Measurements from ENCODE around the gene SMAD6. TPM values are rescaled to one million over a fixed set of nuclear protein-coding genes. Genes with fewer than 3 reads are reported as not detected.
A peak's percentile ranks its signal among the peaks of the same experiment; 100 is the strongest.

The SMAD6 gene
- total and polyA plus RNA-seq, 2 of the 4 experiments (the other 2 are of a cell fraction): 4.8 to 8.5 TPM

- DNase-seq (no peak), ATAC-seq (ENCODE audit: low read depth) (no peak)
- peak overlapping the region; percentile 70 for H2AK9ac ChIP-seq (replicated peaks; ENCODE audit: low read depth, low read length, poor library complexity)
- no peak overlapping the region for H2AK5ac ChIP-seq (ENCODE audit: low read depth, low read length)
- CTCF ChIA-PET: no interaction called here
- in situ Hi-C loops (cut with MboI; ENCODE audit: low sequenced_read_pairs) (no loop called here), intact Hi-C loops (cut with micrococcal nuclease) (no loop called here), dilution Hi-C loops (cut with HindIII; ENCODE audit: low sequenced_read_pairs, unreplicated experiment) (no loop called here)
- no peak overlapping the region for H3K14ac ChIP-seq (replicated peaks; ENCODE audit: low read depth, low read length)
- no peak overlapping the region for H2BK120ac ChIP-seq (ENCODE audit: low read depth, low read length)
- H3K4me3 ChIP-seq (ENCODE audit: insufficient read depth, low read depth, low read length): no peak overlapping the region
- H4K20me1 ChIP-seq (ENCODE audit: insufficient read depth, low read length): no peaks in the 10 kb centered on the region
- H3K9me3 ChIP-seq (ENCODE audit: control insufficient read depth, insufficient read depth, low read length): no peaks in the 10 kb centered on the region
- H3K27ac ChIP-seq (ENCODE audit: insufficient read depth, low read length): no peak overlapping the region
- H3K23ac ChIP-seq (ENCODE audit: low read depth, low read length): no peak overlapping the region
- H2AFZ ChIP-seq (replicated peaks; ENCODE audit: low read length, poor library complexity): no peak overlapping the region
- no peaks in the 10 kb centered on the region for H3K36me3 ChIP-seq (ENCODE audit: control insufficient read depth, insufficient read depth, low read length)
- no peak overlapping the region for H4K5ac ChIP-seq (ENCODE audit: low read depth, low read length)
- no peak overlapping the region for H2BK5ac ChIP-seq (ENCODE audit: low read depth, low read length, poor library complexity, severe bottlenecking)
- POLR2A ChIA-PET (ENCODE audit: unreplicated experiment): no interaction called here
- no peak for TF ChIP-seq CTCF (conservative IDR thresholded peaks at IDR 0.05; ENCODE audit: low read depth, low read length)
- TF ChIP-seq RCOR1 (IDR thresholded peaks at IDR 0.05; ENCODE audit: insufficient replicate concordance, low read length): no peak
- TF ChIP-seq USF2 (IDR thresholded peaks at IDR 0.05; ENCODE audit: low read depth, low read length): no peak
- TF ChIP-seq SMC3 (IDR thresholded peaks at IDR 0.05; ENCODE audit: low read depth, low read length): no peak
- no peak for TF ChIP-seq ELK1 (IDR thresholded peaks at IDR 0.05; ENCODE audit: borderline replicate concordance, low read depth, low read length)
- TF ChIP-seq NFE2L2 (IDR thresholded peaks at IDR 0.05; ENCODE audit: low read depth, low read length): no peak
- TF ChIP-seq POLR2A (IDR thresholded peaks at IDR 0.05; ENCODE audit: low read depth, low read length): no peak
- no peak for TF ChIP-seq MAZ (IDR thresholded peaks at IDR 0.05; ENCODE audit: borderline replicate concordance, low read depth, low read length)
- no peak for TF ChIP-seq FOS (IDR thresholded peaks at IDR 0.05; ENCODE audit: low read depth, low read length)
- TF ChIP-seq BHLHE40 (IDR thresholded peaks at IDR 0.05; ENCODE audit: low read depth, low read length): no peak
- no peak for TF ChIP-seq MAFK (IDR thresholded peaks at IDR 0.05; ENCODE audit: low read depth, low read length)
- no peak for TF ChIP-seq CHD1 (IDR thresholded peaks at IDR 0.05; ENCODE audit: low read depth, low read length)
- no peak for TF ChIP-seq RFX5 (IDR thresholded peaks at IDR 0.05; ENCODE audit: low read depth, low read length)
- H2BK20ac ChIP-seq (ENCODE audit: low read depth, low read length): no peak overlapping the region
- WGBS, 2 experiments (ENCODE audit: extremely low coverage in 2 of 2, insufficient read length in 1 of 2): 88% methylated on average over 5 of the region's 13 CpGs; no CpG with 5 or more reads in 1 of the 2 experiments
- no peak overlapping the region for H4K8ac ChIP-seq (ENCODE audit: low read depth in 2 of 2, low read length in 2 of 2)
- no peak overlapping the region for H3K18ac ChIP-seq (ENCODE audit: low read depth, low read length)
- H3K4me1 ChIP-seq (ENCODE audit: control insufficient read depth, insufficient read depth, low read length): peaks cover 2% of the 10 kb centered on the region; the same call in 1 of the 2 replicates
- H4K91ac ChIP-seq (ENCODE audit: insufficient read depth, low read depth, low read length): no peak overlapping the region
- BruUV-seq (replicated peaks): no TSS peak
- H3K9ac ChIP-seq (ENCODE audit: low read depth, low read length): no peak overlapping the region
- H3K4ac ChIP-seq (ENCODE audit: low read depth, low read length): no peak overlapping the region
- peaks cover under 1% of the 10 kb centered on the region; the same call in 1 of the 2 replicates for H3K9me1 ChIP-seq (ENCODE audit: insufficient read depth, low read length)
- H3K4me2 ChIP-seq (ENCODE audit: low read depth, low read length): no peak overlapping the region
- H3K27me3 ChIP-seq (ENCODE audit: control insufficient read depth, insufficient read depth, low read length): peaks cover 7% of the 10 kb centered on the region; the same call in 1 of the 2 replicates
- H3K79me1 ChIP-seq (ENCODE audit: low read depth in 1 of 2, low read length in 2 of 2): no peaks in the 10 kb centered on the region
- H2BK15ac ChIP-seq (ENCODE audit: low read depth, low read length): no peak overlapping the region
- H3K56ac ChIP-seq (ENCODE audit: extremely low read depth, insufficient read depth, low read length): no peak overlapping the region
These were observed 48.2 kb upstream of the SMAD6 start for GRCh38 chr15:66653852-66654251.

Data from IMR-90 (cell line).